Caco-2 (cell line): ENCODE data around the gene KCTD21. TPM values are rescaled to one million over a fixed set of nuclear protein-coding genes. Genes with fewer than 3 reads are reported as not detected.

ENCODE experiments used
- BruUV-seq: library from RNA; stranded (reverse); fragments of 400-500 nt; replicated peaks from 2 replicates; lab custom pipeline; 2021; lab: Mats Ljungman, UMichigan
- CTCF ChIA-PET: fragments of 300-600 bp; sonication (Branson Sonifier 250); formaldehyde crosslinking; loops from one replicate; lab custom pipeline; 2022; ENCODE audit warnings: antibody characterized with exemption; lab: Charles Lee
- POLR2A ChIA-PET: fragments of 300-600 bp; sonication (Branson Sonifier 250); formaldehyde crosslinking; loops from one replicate; lab custom pipeline; 2022; ENCODE audit warnings: antibody characterized with exemption; lab: Charles Lee
- DNase-seq, 2 experiments: peaks; one replicate each; pipeline versions ENCODE4 v3.0.0 to v3.0.0-alpha.2; 2020 to 2022
- H3K27me3 ChIP-seq: replicated peaks from 2 replicates; pipeline ENCODE4 v1.6.0; 2011; ENCODE audit warnings: low read length; ENCODE audit not compliant: control insufficient read depth, insufficient read depth
- H3K36me3 ChIP-seq: 2 replicates; pipeline ENCODE4 v1.5.1; 2011; ENCODE audit warnings: low read length; ENCODE audit not compliant: control insufficient read depth, insufficient read depth
- H3K4me1 ChIP-seq: fragments of 250-450 bp; sonication (Bioruptor Pico); 2 replicates; pipeline ENCODE4 v1.5.1; 2020; ENCODE audit warnings: mild to moderate bottlenecking
- H3K4me3 ChIP-seq: 2 replicates; pipeline ENCODE4 v1.5.1; 2011; ENCODE audit warnings: low read depth, mild to moderate bottlenecking, control low read depth, low read length
- H3K9me3 ChIP-seq: fragments of 250-450 bp; sonication (Bioruptor Pico); 2 replicates; pipeline ENCODE4 v1.5.1; 2020; ENCODE audit warnings: mild to moderate bottlenecking, moderate library complexity
- H3K27ac Mint-ChIP-seq: one replicate; pipeline ENCODE4 v1.8.0; 2022; ENCODE audit warnings: mixed read lengths; ENCODE audit not compliant: unreplicated experiment
- H3K27me3 Mint-ChIP-seq: one replicate; pipeline ENCODE4 v1.8.0; 2022; ENCODE audit warnings: mixed read lengths; ENCODE audit not compliant: insufficient read depth, unreplicated experiment
- H3K36me3 Mint-ChIP-seq: one replicate; pipeline ENCODE4 v1.8.0; 2022; ENCODE audit warnings: mild to moderate bottlenecking, mixed read lengths; ENCODE audit not compliant: insufficient read depth, unreplicated experiment
- H3K4me1 Mint-ChIP-seq: one replicate; pipeline ENCODE4 v1.8.0; 2022; ENCODE audit warnings: low read depth, mixed read lengths; ENCODE audit not compliant: unreplicated experiment
- H3K4me3 Mint-ChIP-seq: one replicate; pipeline ENCODE4 v1.8.0; 2022; ENCODE audit warnings: mild to moderate bottlenecking, moderate library complexity, mixed read lengths; ENCODE audit not compliant: unreplicated experiment
- H3K9me3 Mint-ChIP-seq: one replicate; pipeline ENCODE4 v1.8.0; 2022; ENCODE audit warnings: mixed read lengths; ENCODE audit not compliant: unreplicated experiment
- intact Hi-C: fragments of 100-400 bp; cut with micrococcal nuclease; formaldehyde crosslinking; loops from one replicate; pipeline ENCODE4 v1.10.0; 2022; ENCODE audit not compliant: unreplicated experiment
- total RNA-seq: library from RNA; stranded (reverse); gene quantifications from 2 replicates; pipeline ENCODE4 v1.2.3, GENCODE V29; 2022
- TF ChIP-seq, protein P1 (sequence below), 2 experiments: fragments of 200-600 bp in 1 of 2; IDR thresholded peaks; 1 replicate in 1 of 2; 2 replicates in 1 of 2; pipeline versions ENCODE4 v1.5.1 to v1.8.0; 2011 to 2022; ENCODE audit warnings: antibody characterized with exemption in 1 of 2, control low read depth in 1 of 2, inconsistent platforms in 1 of 2, low read depth in 1 of 2, low read length in 1 of 2, mild to moderate bottlenecking in 1 of 2, moderate library complexity in 1 of 2; ENCODE audit not compliant: insufficient read depth in 1 of 2, severe bottlenecking in 1 of 2, unreplicated experiment in 1 of 2

KCTD21 gene
- total RNA-seq, 1 experiment from 2014 or later = 6.4 TPM

DNA sequence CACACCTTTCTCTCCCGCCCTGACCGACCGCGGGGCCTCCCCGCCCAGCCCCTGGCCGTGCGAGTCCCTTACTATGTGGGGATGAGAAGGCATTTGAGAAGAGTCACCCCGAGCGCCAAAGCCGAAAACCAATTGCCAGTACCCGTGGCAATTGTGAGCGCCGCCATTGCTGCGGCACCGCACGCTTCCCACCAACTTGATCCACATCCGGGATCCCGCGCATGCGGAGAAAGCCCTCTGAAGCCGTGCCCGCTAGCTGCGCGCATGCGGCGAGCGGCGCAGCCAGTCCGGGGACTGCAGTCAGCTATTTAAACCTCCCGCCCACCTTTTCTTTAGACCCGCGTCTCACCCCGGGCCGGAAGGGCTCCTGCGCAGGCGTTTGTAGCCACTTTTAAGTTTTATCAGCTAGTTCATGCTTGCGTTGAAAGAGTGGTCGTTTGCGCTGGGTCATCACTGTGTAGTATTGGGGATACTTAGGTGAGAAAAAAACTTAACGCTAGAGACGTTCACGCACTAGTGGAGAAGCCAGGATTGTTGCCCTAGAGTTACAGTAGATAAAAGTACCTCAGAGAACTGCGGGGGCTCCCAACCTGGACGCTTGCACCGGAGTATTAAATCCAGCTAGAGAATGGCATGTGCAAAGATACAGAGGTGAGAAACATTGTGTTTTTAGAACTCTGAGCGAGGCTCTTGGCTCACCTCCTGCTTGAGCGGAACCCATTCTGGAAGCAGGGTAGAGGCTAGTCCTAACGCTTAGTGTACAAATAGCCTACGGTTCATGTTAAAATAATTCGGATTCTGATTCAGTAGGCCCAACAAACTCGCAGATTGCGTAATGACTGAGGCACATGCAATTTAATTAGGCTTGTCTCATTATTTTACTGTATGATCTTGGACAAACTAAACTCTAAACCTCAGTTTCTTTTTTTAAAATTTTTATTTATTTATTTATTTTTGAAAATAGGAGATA is 48.7 kb downstream of the KCTD21 start, which contains the start of gene ALG8:
TSS of gene ALG8 (minus strand) at position 205 of the 970 bp plus-strand sequence. CDS start at position 167, 38 bp downstream.
- Mint-ChIP-seq H3K27me3 (no peaks in the 10 kb centered on the region), H3K36me3 (peaks cover 60% of the 10 kb centered on the region), H3K27ac (peak within 1 kb of the TSS; percentile 83), H3K9me3 (no peaks in the 10 kb centered on the region), H3K4me3 (peak within 1 kb of the TSS; percentile 90), H3K4me1 (peaks cover 21% of the 10 kb centered on the region)
- Histone ChIP-seq H3K4me1 (peaks cover 5% of the 10 kb centered on the region), H3K9me3 (no peaks in the 10 kb centered on the region), H3K36me3 (no peaks in the 10 kb centered on the region; the same call in 1 of the 2 replicates), H3K27me3 (no peaks in the 10 kb centered on the region), H3K4me3 (peak within 1 kb of the TSS; percentile 49)
- ChIA-PET POLR2A (interaction anchor here (0.5 to 1.7 kb wide), 21 partner anchors 8 to 435 kb away, joined by 3 to 32 read pairs (median 5); partner anchors contain the start of genes INTS4, KCTD21, NARS2 and NDUFC2), CTCF (interaction anchor here (0.6 to 1.6 kb wide), 8 partner anchors 10 to 281 kb away, joined by 3 to 7 read pairs (median 4); partner anchors contain the start of genes KCTD21, NDUFC2 and USP35)
- peak; percentile 99 for DNase-seq
- BruUV-seq = TSS peak; percentile 93
- intact Hi-C loops = loop anchor here (1.0 to 2.0 kb wide), 5 partner anchors 49 to 423 kb away; partner anchors contain the start of genes GAB2, KCTD21, NDUFC2 and USP35
- TF ChIP-seq, protein P1, sequence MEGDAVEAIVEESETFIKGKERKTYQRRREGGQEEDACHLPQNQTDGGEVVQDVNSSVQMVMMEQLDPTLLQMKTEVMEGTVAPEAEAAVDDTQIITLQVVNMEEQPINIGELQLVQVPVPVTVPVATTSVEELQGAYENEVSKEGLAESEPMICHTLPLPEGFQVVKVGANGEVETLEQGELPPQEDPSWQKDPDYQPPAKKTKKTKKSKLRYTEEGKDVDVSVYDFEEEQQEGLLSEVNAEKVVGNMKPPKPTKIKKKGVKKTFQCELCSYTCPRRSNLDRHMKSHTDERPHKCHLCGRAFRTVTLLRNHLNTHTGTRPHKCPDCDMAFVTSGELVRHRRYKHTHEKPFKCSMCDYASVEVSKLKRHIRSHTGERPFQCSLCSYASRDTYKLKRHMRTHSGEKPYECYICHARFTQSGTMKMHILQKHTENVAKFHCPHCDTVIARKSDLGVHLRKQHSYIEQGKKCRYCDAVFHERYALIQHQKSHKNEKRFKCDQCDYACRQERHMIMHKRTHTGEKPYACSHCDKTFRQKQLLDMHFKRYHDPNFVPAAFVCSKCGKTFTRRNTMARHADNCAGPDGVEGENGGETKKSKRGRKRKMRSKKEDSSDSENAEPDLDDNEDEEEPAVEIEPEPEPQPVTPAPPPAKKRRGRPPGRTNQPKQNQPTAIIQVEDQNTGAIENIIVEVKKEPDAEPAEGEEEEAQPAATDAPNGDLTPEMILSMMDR (IDR thresholded peaks at IDR 0.05; ENCODE audit: insufficient read depth in 1 of 2, low read depth in 1 of 2, low read length in 1 of 2, severe bottlenecking in 1 of 2, unreplicated experiment in 1 of 2) = no peak

DNA sequence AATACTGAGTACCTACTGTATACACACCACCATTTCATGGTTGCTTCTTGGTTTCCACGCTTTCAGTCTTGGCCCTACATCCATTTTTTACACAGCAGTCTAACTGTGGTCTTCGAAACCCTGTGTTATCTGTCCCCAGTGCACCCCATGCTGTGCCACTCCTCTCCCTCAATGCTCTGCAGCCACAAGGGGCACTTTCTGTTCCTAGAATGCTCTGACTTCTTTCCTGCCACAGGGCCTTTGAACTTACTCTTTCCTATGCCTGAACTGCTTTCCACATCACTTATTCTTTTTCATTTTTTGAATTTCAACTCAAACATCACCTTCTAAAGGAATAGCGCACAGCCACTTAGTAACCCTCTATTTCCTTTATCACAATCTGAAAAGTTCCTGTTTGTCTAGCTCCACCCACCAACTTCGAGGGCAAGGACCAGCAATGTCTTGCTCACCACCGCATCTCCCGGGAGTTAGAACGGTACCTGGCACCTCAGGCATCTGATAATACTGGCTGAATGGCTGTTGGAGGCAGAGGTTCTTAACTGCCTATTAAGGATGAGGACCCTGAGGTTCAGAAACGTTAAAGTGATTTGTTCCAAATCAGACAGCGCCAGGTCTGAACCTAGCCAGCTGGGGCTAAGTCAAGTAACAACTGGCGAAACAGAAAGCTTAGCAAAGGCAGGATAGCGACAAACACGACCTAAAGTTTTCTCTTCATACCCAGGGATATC is 49.6 kb downstream of the KCTD21 start:
- ChIA-PET CTCF (interaction anchor here (0.6 to 1.6 kb wide), 8 partner anchors 11 to 280 kb away, joined by 3 to 7 read pairs (median 4); partner anchors contain the start of genes KCTD21, NDUFC2 and USP35), POLR2A (interaction anchor here (0.5 to 1.7 kb wide), 20 partner anchors 9 to 436 kb away, joined by 3 to 32 read pairs (median 6); partner anchors contain the start of genes INTS4, KCTD21, NARS2 and NDUFC2)
- TF ChIP-seq, protein P1 (IDR thresholded peaks at IDR 0.05; ENCODE audit: insufficient read depth in 1 of 2, low read depth in 1 of 2, low read length in 1 of 2, severe bottlenecking in 1 of 2, unreplicated experiment in 1 of 2) = peak in 1 of 2 experiments; percentile 10
- Histone ChIP-seq H3K4me1 (peaks cover 5% of the 10 kb centered on the region), H3K27me3 (no peaks in the 10 kb centered on the region), H3K4me3 (peak overlapping the region; percentile 49), H3K36me3 (no peaks in the 10 kb centered on the region; the same call in 1 of the 2 replicates), H3K9me3 (no peaks in the 10 kb centered on the region)
- DNase-seq = peak; percentile 62 to 65
- Mint-ChIP-seq H3K4me1 (peaks cover 25% of the 10 kb centered on the region), H3K9me3 (no peaks in the 10 kb centered on the region), H3K4me3 (peak overlapping the region; percentile 90), H3K27ac (peak overlapping the region; percentile 83), H3K36me3 (peaks cover 68% of the 10 kb centered on the region), H3K27me3 (no peaks in the 10 kb centered on the region)
- BruUV-seq = TSS peak; percentile 64
- intact Hi-C loops = loop anchor here (1.0 to 2.0 kb wide), 5 partner anchors 49 to 424 kb away; partner anchors contain the start of genes GAB2, KCTD21, NDUFC2 and USP35
